Stimulated activated CD4-positive, alpha-beta T cell treated with anti-CD3 and anti-CD28 coated beads, TNF-alpha, amount 100 ng/mL, for 24 hours (primary cell): Measurements from ENCODE around the gene KIAA1671.

ENCODE experiments used
- DNase-seq, 3 experiments: peaks; one replicate each; pipeline ENCODE4 v3.0.0-alpha.2; 2020; ENCODE audit warnings: low read depth in 3 of 3

Gene KIAA1671

GRCh38 chr22:25146307-25146706 is 193.8 kb downstream of the KIAA1671 start:
- no peak for DNase-seq

- DNase-seq = no peak
Observed at GRCh38 chr22:25146906-25147641, 194.6 kb downstream of the KIAA1671 start.

GRCh38 chr22:25147642-25147928 is 195.1 kb downstream of the KIAA1671 start:
- DNase-seq = no peak

GRCh38 chr22:25148149-25148691 is 195.7 kb downstream of the KIAA1671 start:
- DNase-seq = no peak

- DNase-seq = no peak
Observed at GRCh38 chr22:25149014-25149413, 196.5 kb downstream of the KIAA1671 start.

GRCh38 chr22:25153961-25154666 is 201.6 kb downstream of the KIAA1671 start:
- DNase-seq = no peak

- DNase-seq = no peak
Observed at GRCh38 chr22:25154667-25154999, 202.1 kb downstream of the KIAA1671 start.

GRCh38 chr22:25156736-25157135 is 204.2 kb downstream of the KIAA1671 start:
- DNase-seq = no peak

GRCh38 chr22:25159028-25159427 is 206.5 kb downstream of the KIAA1671 start:
- DNase-seq = no peak

- no peak for DNase-seq
Observed at GRCh38 chr22:25160120-25160996, 207.8 kb downstream of the KIAA1671 start.

- DNase-seq = no peak
Observed at GRCh38 chr22:25161017-25161915, 208.8 kb downstream of the KIAA1671 start.

GRCh38 chr22:25161916-25162530 is 209.5 kb downstream of the KIAA1671 start:
- DNase-seq = no peak

- DNase-seq = no peak
Observed at GRCh38 chr22:25162561-25162960, 210.0 kb downstream of the KIAA1671 start.

- no peak for DNase-seq
Observed at GRCh38 chr22:25165785-25166184, 213.3 kb downstream of the KIAA1671 start.

- DNase-seq = no peak
Observed at GRCh38 chr22:25166266-25167040, 213.9 kb downstream of the KIAA1671 start.

GRCh38 chr22:25167082-25167481 is 214.6 kb downstream of the KIAA1671 start:
- no peak for DNase-seq

GRCh38 chr22:25167834-25168601 is 215.5 kb downstream of the KIAA1671 start:
- no peak for DNase-seq

GRCh38 chr22:25169278-25170031 is 216.9 kb downstream of the KIAA1671 start:
- no peak for DNase-seq
